ENCODE results near the gene FOXRED2.

- TF ChIP-seq, protein P1, sequence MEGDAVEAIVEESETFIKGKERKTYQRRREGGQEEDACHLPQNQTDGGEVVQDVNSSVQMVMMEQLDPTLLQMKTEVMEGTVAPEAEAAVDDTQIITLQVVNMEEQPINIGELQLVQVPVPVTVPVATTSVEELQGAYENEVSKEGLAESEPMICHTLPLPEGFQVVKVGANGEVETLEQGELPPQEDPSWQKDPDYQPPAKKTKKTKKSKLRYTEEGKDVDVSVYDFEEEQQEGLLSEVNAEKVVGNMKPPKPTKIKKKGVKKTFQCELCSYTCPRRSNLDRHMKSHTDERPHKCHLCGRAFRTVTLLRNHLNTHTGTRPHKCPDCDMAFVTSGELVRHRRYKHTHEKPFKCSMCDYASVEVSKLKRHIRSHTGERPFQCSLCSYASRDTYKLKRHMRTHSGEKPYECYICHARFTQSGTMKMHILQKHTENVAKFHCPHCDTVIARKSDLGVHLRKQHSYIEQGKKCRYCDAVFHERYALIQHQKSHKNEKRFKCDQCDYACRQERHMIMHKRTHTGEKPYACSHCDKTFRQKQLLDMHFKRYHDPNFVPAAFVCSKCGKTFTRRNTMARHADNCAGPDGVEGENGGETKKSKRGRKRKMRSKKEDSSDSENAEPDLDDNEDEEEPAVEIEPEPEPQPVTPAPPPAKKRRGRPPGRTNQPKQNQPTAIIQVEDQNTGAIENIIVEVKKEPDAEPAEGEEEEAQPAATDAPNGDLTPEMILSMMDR (IDR thresholded peaks at IDR 0.05), result no peak
- TF ChIP-seq POLR2AphosphoS5 (IDR thresholded peaks at IDR 0.05) (no peak), EP300 (IDR thresholded peaks at IDR 0.05) (no peak)
These were observed 46.6 kb downstream of the FOXRED2 start for GRCh38 chr22:36460202-36460601.

Measured in stomach (tissue), 4 donors.